A673 (cell line): ENCODE data around the gene SPINT3.

Experiments
- CTCF ChIP-seq: fragments of 300-800, 200-600 bp; sonication (generic); conservative IDR thresholded peaks from 2 replicates; pipeline ENCODE4 v1.5.1; 2017; ENCODE audit warnings: low read depth, mild to moderate bottlenecking, antibody characterized with exemption, low read length, moderate library complexity, mixed read lengths
- EZH2 ChIP-seq: fragments of 200-600 bp; sonication (generic); IDR thresholded peaks from 2 replicates; pipeline ENCODE4 v1.6.1; 2017; ENCODE audit warnings: borderline replicate concordance, low read depth, mild to moderate bottlenecking, mixed read lengths, antibody characterized with exemption, low read length; ENCODE audit not compliant: poor library complexity, severe bottlenecking

- TF ChIP-seq CTCF = no peak
- no peak for TF ChIP-seq EZH2
Measured at GRCh38 chr20:45470262-45470931, 45.0 kb downstream of the SPINT3 start.
